ENCODE measurements around the gene C4orf50.

C4orf50 gene

GRCh38 chr4:6032249-6033244, 14.3 kb upstream of the C4orf50 start:
- H3K9me3 Mint-ChIP-seq: no peaks in the 10 kb centered on the region
- H3K4me1 Mint-ChIP-seq (ENCODE audit: low read depth): no peaks in the 10 kb centered on the region
- no peaks in the 10 kb centered on the region for H3K27me3 Mint-ChIP-seq (ENCODE audit: low read depth)
- no peaks in the 10 kb centered on the region for H3K36me3 Mint-ChIP-seq (ENCODE audit: low read depth)
- no peak for DNase-seq (ENCODE audit: low spot score)
- no peak overlapping the region for H3K4me3 Mint-ChIP-seq
- no peak overlapping the region for H3K27ac Mint-ChIP-seq

- H3K4me3 Mint-ChIP-seq: no peak overlapping the region
- H3K27me3 Mint-ChIP-seq (ENCODE audit: low read depth): no peaks in the 10 kb centered on the region
- H3K36me3 Mint-ChIP-seq (ENCODE audit: low read depth): no peaks in the 10 kb centered on the region
- H3K4me1 Mint-ChIP-seq (ENCODE audit: low read depth): no peaks in the 10 kb centered on the region
- H3K9me3 Mint-ChIP-seq: no peaks in the 10 kb centered on the region
- no peak for DNase-seq (ENCODE audit: low spot score)
- H3K27ac Mint-ChIP-seq: no peak overlapping the region
Measured at GRCh38 chr4:6031846-6032245, 13.6 kb upstream of the C4orf50 start.

- Mint-ChIP-seq H3K27ac (no peak overlapping the region), H3K9me3 (no peaks in the 10 kb centered on the region), H3K36me3 (ENCODE audit: low read depth) (no peaks in the 10 kb centered on the region), H3K4me3 (no peak overlapping the region), H3K4me1 (ENCODE audit: low read depth) (no peaks in the 10 kb centered on the region), H3K27me3 (ENCODE audit: low read depth) (no peaks in the 10 kb centered on the region)
- no peak for DNase-seq (ENCODE audit: low spot score)
Measured at GRCh38 chr4:6030679-6031078, 12.4 kb upstream of the C4orf50 start.

GRCh38 chr4:6029254-6029653, 11.0 kb upstream of the C4orf50 start:
- Mint-ChIP-seq H3K4me1 (ENCODE audit: low read depth) (no peaks in the 10 kb centered on the region), H3K9me3 (no peaks in the 10 kb centered on the region), H3K4me3 (no peak overlapping the region), H3K27ac (no peak overlapping the region), H3K27me3 (ENCODE audit: low read depth) (no peaks in the 10 kb centered on the region), H3K36me3 (ENCODE audit: low read depth) (no peaks in the 10 kb centered on the region)
- DNase-seq (ENCODE audit: low spot score): no peak

- Mint-ChIP-seq H3K27me3 (ENCODE audit: low read depth) (no peaks in the 10 kb centered on the region), H3K4me1 (ENCODE audit: low read depth) (no peaks in the 10 kb centered on the region), H3K27ac (no peak overlapping the region), H3K9me3 (no peaks in the 10 kb centered on the region), H3K36me3 (ENCODE audit: low read depth) (no peaks in the 10 kb centered on the region), H3K4me3 (no peak overlapping the region)
- DNase-seq (ENCODE audit: low spot score): no peak
Measured at GRCh38 chr4:6028168-6028567, 9.9 kb upstream of the C4orf50 start.

GRCh38 chr4:6027392-6027791, 9.2 kb upstream of the C4orf50 start:
- Mint-ChIP-seq H3K27ac (no peak overlapping the region), H3K27me3 (ENCODE audit: low read depth) (no peaks in the 10 kb centered on the region), H3K4me3 (no peak overlapping the region), H3K4me1 (ENCODE audit: low read depth) (no peaks in the 10 kb centered on the region), H3K36me3 (ENCODE audit: low read depth) (no peaks in the 10 kb centered on the region), H3K9me3 (no peaks in the 10 kb centered on the region)
- no peak for DNase-seq (ENCODE audit: low spot score)

GRCh38 chr4:6024313-6024960, 6.2 kb upstream of the C4orf50 start:
- Mint-ChIP-seq H3K27me3 (ENCODE audit: low read depth) (no peaks in the 10 kb centered on the region), H3K4me1 (ENCODE audit: low read depth) (no peaks in the 10 kb centered on the region), H3K9me3 (no peaks in the 10 kb centered on the region), H3K27ac (no peak overlapping the region), H3K36me3 (ENCODE audit: low read depth) (no peaks in the 10 kb centered on the region), H3K4me3 (no peak overlapping the region)
- DNase-seq (ENCODE audit: low spot score): no peak

GRCh38 chr4:6023731-6024130, 5.5 kb upstream of the C4orf50 start:
- Mint-ChIP-seq H3K36me3 (ENCODE audit: low read depth) (no peaks in the 10 kb centered on the region), H3K27ac (no peak overlapping the region), H3K4me1 (ENCODE audit: low read depth) (no peaks in the 10 kb centered on the region), H3K4me3 (no peak overlapping the region), H3K27me3 (ENCODE audit: low read depth) (no peaks in the 10 kb centered on the region), H3K9me3 (no peaks in the 10 kb centered on the region)
- DNase-seq (ENCODE audit: low spot score): no peak

GRCh38 chr4:6022607-6023288, 4.5 kb upstream of the C4orf50 start:
- H3K9me3 Mint-ChIP-seq: no peaks in the 10 kb centered on the region
- no peak overlapping the region for H3K4me3 Mint-ChIP-seq
- H3K27me3 Mint-ChIP-seq (ENCODE audit: low read depth): no peaks in the 10 kb centered on the region
- H3K36me3 Mint-ChIP-seq (ENCODE audit: low read depth): no peaks in the 10 kb centered on the region
- H3K27ac Mint-ChIP-seq: no peak overlapping the region
- H3K4me1 Mint-ChIP-seq (ENCODE audit: low read depth): no peaks in the 10 kb centered on the region
- DNase-seq (ENCODE audit: low spot score): no peak

- Mint-ChIP-seq H3K9me3 (no peaks in the 10 kb centered on the region), H3K4me1 (ENCODE audit: low read depth) (no peaks in the 10 kb centered on the region), H3K36me3 (ENCODE audit: low read depth) (no peaks in the 10 kb centered on the region), H3K27me3 (ENCODE audit: low read depth) (no peaks in the 10 kb centered on the region), H3K4me3 (no peak overlapping the region), H3K27ac (no peak overlapping the region)
- DNase-seq (ENCODE audit: low spot score): no peak
Measured at GRCh38 chr4:6021831-6022606, 3.8 kb upstream of the C4orf50 start.

GRCh38 chr4:6020613-6021012, 2.4 kb upstream of the C4orf50 start:
- no peak for DNase-seq (ENCODE audit: low spot score)
- Mint-ChIP-seq H3K27me3 (ENCODE audit: low read depth) (no peaks in the 10 kb centered on the region), H3K4me1 (ENCODE audit: low read depth) (no peaks in the 10 kb centered on the region)

GRCh38 chr4:6019316-6020263, 1.4 kb upstream of the C4orf50 start:
- DNase-seq (ENCODE audit: low spot score): no peak
- Mint-ChIP-seq H3K4me1 (ENCODE audit: low read depth) (no peaks in the 10 kb centered on the region), H3K27me3 (ENCODE audit: low read depth) (no peaks in the 10 kb centered on the region)

More at GRCh38 chr4:6020613-6021012, 2.4 kb upstream of the C4orf50 start:
- Mint-ChIP-seq H3K4me3 (no peak overlapping the region), H3K36me3 (ENCODE audit: low read depth) (no peaks in the 10 kb centered on the region), H3K27ac (no peak overlapping the region), H3K9me3 (no peaks in the 10 kb centered on the region)

GRCh38 chr4:6017800-6018199, 431 bp downstream of the C4orf50 start:
- Mint-ChIP-seq H3K4me3 (no peak overlapping the region), H3K27me3 (ENCODE audit: low read depth) (no peaks in the 10 kb centered on the region), H3K4me1 (ENCODE audit: low read depth) (no peaks in the 10 kb centered on the region), H3K27ac (no peak overlapping the region), H3K9me3 (no peaks in the 10 kb centered on the region), H3K36me3 (ENCODE audit: low read depth) (no peaks in the 10 kb centered on the region)
- no peak for DNase-seq (ENCODE audit: low spot score)

More at GRCh38 chr4:6019316-6020263, 1.4 kb upstream of the C4orf50 start:
- H3K4me3 Mint-ChIP-seq: no peak overlapping the region
- no peaks in the 10 kb centered on the region for H3K9me3 Mint-ChIP-seq
- no peaks in the 10 kb centered on the region for H3K36me3 Mint-ChIP-seq (ENCODE audit: low read depth)
- no peak overlapping the region for H3K27ac Mint-ChIP-seq

Measured in T-helper 2 cell treated with Interferon-gamma antibody and Interleukin-4, amounts not matched to agents 5 μg/mL and 100 μg/mL, for 36 hours (primary cell).